Esophagus squamous epithelium (tissue), 4 donors: Measurements from ENCODE around the gene CYS1.

ENCODE experiments used
- CTCF ChIP-seq, 6 experiments: fragments of 450-650 bp in 4 of 6; fragments of 200-600 bp in 2 of 6; sonication (generic) in 2 of 6; IDR thresholded peaks; one replicate each; pipeline ENCODE4 v1.5.1; 2016 to 2019; ENCODE audit warnings: antibody characterized with exemption in 6 of 6, mild to moderate bottlenecking in 4 of 6, moderate library complexity in 4 of 6
- POLR2A ChIP-seq, 4 donors: fragments of 450-650 bp; IDR thresholded peaks; one replicate each; pipeline ENCODE4 v1.6.1; 2017; ENCODE audit warnings: antibody characterized with exemption in 4 of 4, mild to moderate bottlenecking in 4 of 4, moderate library complexity in 3 of 4

DNA sequence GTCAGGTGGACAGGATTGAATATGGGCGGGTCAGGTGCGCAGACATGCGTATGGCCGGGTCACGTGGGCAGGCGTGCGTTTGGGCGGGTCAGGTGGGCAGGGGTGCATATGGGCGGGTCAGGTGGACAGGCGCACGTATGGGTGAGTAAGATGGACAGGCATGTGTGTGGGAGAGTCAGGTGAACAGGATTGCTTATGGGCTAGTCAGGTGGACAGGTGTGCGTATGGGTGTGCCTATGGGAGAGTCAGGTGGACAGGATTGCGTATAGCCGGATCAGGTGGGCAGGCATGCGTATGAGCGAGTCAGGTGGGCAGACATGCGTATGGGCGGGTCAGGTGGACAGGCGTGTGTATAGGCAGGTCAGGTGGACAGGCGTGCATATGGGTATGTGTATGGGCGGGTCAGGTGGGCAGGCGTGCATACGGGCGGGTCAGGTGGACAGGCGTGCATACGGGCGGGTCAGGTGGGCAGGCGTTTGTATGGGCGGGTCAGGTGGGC is 67.2 kb downstream of the CYS1 start:
- TF ChIP-seq CTCF (IDR thresholded peaks at IDR 0.05) (no peak), POLR2A (IDR thresholded peaks at IDR 0.05) (no peak)
